ENCODE measurements around the gene SLC19A2.

Gene SLC19A2

GRCh38 chr1:169474302-169474995 lies 11.3 kb downstream of the SLC19A2 start:
- Histone ChIP-seq H3K4me3 (ENCODE audit: low read depth in 1 of 2, low read length in 2 of 2) (no peak overlapping the region), H3K4me2 (ENCODE audit: insufficient read depth, low read length) (no peak overlapping the region), H3K36me3 (ENCODE audit: insufficient read depth, low read length) (peaks cover 8% of the 10 kb centered on the region), H3K9ac (ENCODE audit: low read depth, low read length) (no peak overlapping the region), H3K27ac (ENCODE audit: low read length) (no peak overlapping the region), H3K9me3 (ENCODE audit: insufficient read depth, low read length, severe bottlenecking) (no peaks in the 10 kb centered on the region), H3K27me3 (ENCODE audit: insufficient read depth, low read length, poor library complexity) (no peaks in the 10 kb centered on the region), H2AFZ (ENCODE audit: low read depth, low read length) (no peak overlapping the region), H3K4me1 (ENCODE audit: insufficient read depth, low read length) (no peaks in the 10 kb centered on the region), H3K79me2 (ENCODE audit: insufficient read depth, low read length) (peaks cover 4% of the 10 kb centered on the region; the same call in 1 of the 2 replicates), H4K20me1 (ENCODE audit: insufficient read depth, low read length) (no peaks in the 10 kb centered on the region)
- TF ChIP-seq EZH2 (IDR thresholded peaks at IDR 0.05; ENCODE audit: borderline replicate concordance, low read depth, low read length, severe bottlenecking) (no peak), CTCF (IDR thresholded peaks at IDR 0.05; ENCODE audit: borderline replicate concordance, extremely low read depth, low read length, poor library complexity, severe bottlenecking) (no peak)
- DNase-seq (no peak), ATAC-seq (ENCODE audit: insufficient read depth, low read depth) (no peak)

- no peaks in the 10 kb centered on the region for H4K20me1 ChIP-seq (ENCODE audit: insufficient read depth, low read length)
- TF ChIP-seq CTCF (IDR thresholded peaks at IDR 0.05; ENCODE audit: borderline replicate concordance, extremely low read depth, low read length, poor library complexity, severe bottlenecking) (no peak), EZH2 (IDR thresholded peaks at IDR 0.05; ENCODE audit: borderline replicate concordance, low read depth, low read length, severe bottlenecking) (no peak)
- H3K79me2 ChIP-seq (ENCODE audit: insufficient read depth, low read length), result no peaks in the 10 kb centered on the region
- no peak overlapping the region for H3K4me2 ChIP-seq (ENCODE audit: insufficient read depth, low read length)
- no peak overlapping the region for H3K4me3 ChIP-seq (ENCODE audit: low read depth in 1 of 2, low read length in 2 of 2)
- H3K4me1 ChIP-seq (ENCODE audit: insufficient read depth, low read length), result no peaks in the 10 kb centered on the region
- no peak overlapping the region for H3K27ac ChIP-seq (ENCODE audit: low read length)
- no peak overlapping the region for H3K9ac ChIP-seq (ENCODE audit: low read depth, low read length)
- no peak for DNase-seq
- H3K9me3 ChIP-seq (ENCODE audit: insufficient read depth, low read length, severe bottlenecking), result no peaks in the 10 kb centered on the region
- no peak for ATAC-seq (ENCODE audit: insufficient read depth, low read depth)
- H3K36me3 ChIP-seq (ENCODE audit: insufficient read depth, low read length), result peaks cover 8% of the 10 kb centered on the region
- no peak overlapping the region for H2AFZ ChIP-seq (ENCODE audit: low read depth, low read length)
- H3K27me3 ChIP-seq (ENCODE audit: insufficient read depth, low read length, poor library complexity), result no peaks in the 10 kb centered on the region
Measured at GRCh38 chr1:169473347-169473746, 12.4 kb downstream of the SLC19A2 start.

- Histone ChIP-seq H3K79me2 (ENCODE audit: insufficient read depth, low read length) (no peaks in the 10 kb centered on the region), H3K9ac (ENCODE audit: low read depth, low read length) (no peak overlapping the region)
- no peak for DNase-seq
Measured at GRCh38 chr1:169472738-169473137, 13.0 kb downstream of the SLC19A2 start.

More at GRCh38 chr1:169472738-169473137, 13.0 kb downstream of the SLC19A2 start:
- H3K27me3 ChIP-seq (ENCODE audit: insufficient read depth, low read length, poor library complexity), result no peaks in the 10 kb centered on the region
- no peaks in the 10 kb centered on the region for H4K20me1 ChIP-seq (ENCODE audit: insufficient read depth, low read length)
- H2AFZ ChIP-seq (ENCODE audit: low read depth, low read length), result no peak overlapping the region
- no peak overlapping the region for H3K4me3 ChIP-seq (ENCODE audit: low read depth in 1 of 2, low read length in 2 of 2)
- TF ChIP-seq EZH2 (IDR thresholded peaks at IDR 0.05; ENCODE audit: borderline replicate concordance, low read depth, low read length, severe bottlenecking) (no peak), CTCF (IDR thresholded peaks at IDR 0.05; ENCODE audit: borderline replicate concordance, extremely low read depth, low read length, poor library complexity, severe bottlenecking) (no peak)
- H3K4me1 ChIP-seq (ENCODE audit: insufficient read depth, low read length), result no peaks in the 10 kb centered on the region
- H3K4me2 ChIP-seq (ENCODE audit: insufficient read depth, low read length), result no peak overlapping the region
- no peak overlapping the region for H3K27ac ChIP-seq (ENCODE audit: low read length)
- ATAC-seq (ENCODE audit: insufficient read depth, low read depth), result no peak
- peaks cover 11% of the 10 kb centered on the region for H3K36me3 ChIP-seq (ENCODE audit: insufficient read depth, low read length)
- no peaks in the 10 kb centered on the region for H3K9me3 ChIP-seq (ENCODE audit: insufficient read depth, low read length, severe bottlenecking)

All from DND-41 (cell line).